Lung (tissue), 12 donors: ENCODE results near the gene SLC35F5. TPM values are rescaled to one million over a fixed set of nuclear protein-coding genes. Genes with fewer than 3 reads are reported as not detected.
"Not testable (repeated sequence)": the region's sequence is repeated elsewhere in the genome, so short reads cannot be mapped to it uniquely, and the experiment has no call there.

Source experiments
- ATAC-seq: fragments of 200-7000 bp; cut with Tn5 transposase; one replicate; pipeline ENCODE4 v1.9.1; 2020; ENCODE audit warnings: moderate number of reproducible peaks; ENCODE audit not compliant: insufficient read depth, low FRiP score
- DNase-seq, 3 donors: peaks; one replicate each; pipeline ENCODE4 v3.0.0-alpha.2; 2013 to 2017
- H3K27ac ChIP-seq, 2 donors: one replicate each; pipeline ENCODE4 v1.5.1; 2013; ENCODE audit warnings: mild to moderate bottlenecking in 2 of 2, moderate library complexity in 2 of 2, control low read depth in 1 of 2, inconsistent platforms in 1 of 2, low read depth in 1 of 2, low read length in 1 of 2
- H3K27me3 ChIP-seq, 3 donors: one replicate each; pipeline ENCODE4 v1.5.1; 2013; ENCODE audit warnings: low read length in 2 of 3; ENCODE audit not compliant: control insufficient read depth in 3 of 3, insufficient read depth in 3 of 3
- H3K36me3 ChIP-seq, 4 donors: one replicate each; pipeline ENCODE4 v1.5.1; 2013; ENCODE audit warnings: low read length in 4 of 4, mild to moderate bottlenecking in 1 of 4, moderate library complexity in 1 of 4; ENCODE audit not compliant: control insufficient read depth in 4 of 4, insufficient read depth in 4 of 4
- H3K4me1 ChIP-seq, 5 donors: one replicate each; pipeline ENCODE4 v1.5.1; 2013; ENCODE audit warnings: low read length in 5 of 5, mild to moderate bottlenecking in 2 of 5, moderate library complexity in 1 of 5; ENCODE audit not compliant: control insufficient read depth in 5 of 5, insufficient read depth in 5 of 5
- H3K4me3 ChIP-seq: one replicate; pipeline ENCODE4 v1.5.1; 2013; ENCODE audit warnings: mild to moderate bottlenecking, control low read depth, moderate library complexity
- H3K9ac ChIP-seq, 2 donors: one replicate each; pipeline ENCODE4 v1.5.1; 2013; ENCODE audit warnings: low read length in 2 of 2, control low read depth in 1 of 2; ENCODE audit not compliant: insufficient read depth in 1 of 2
- H3K9me3 ChIP-seq, 4 donors: one replicate each; pipeline ENCODE4 v1.5.1; 2013; ENCODE audit warnings: low read length in 3 of 4, mild to moderate bottlenecking in 1 of 4, moderate library complexity in 1 of 4; ENCODE audit not compliant: control insufficient read depth in 4 of 4, insufficient read depth in 3 of 4
- CTCF ChIP-seq: IDR thresholded peaks from 2 replicates; pipeline ENCODE4 v1.5.1; 2012; ENCODE audit warnings: mild to moderate bottlenecking; ENCODE audit errors: control extremely low read depth, extremely low read depth
- WGBS, 2 donors: extraction: QIAGEN DNeasy Blood & Tissue Kit; methylation state at CpG; one replicate each; pipeline ENCODE4 v1.1.7; 2013; 5-methylcytosine and 5-hydroxymethylcytosine counted together
- polyA plus RNA-seq, 2 donors: library from polyadenylated mRNA; stranded (reverse); fragments of 200-250 nt; gene quantifications; one replicate each; pipeline ENCODE4 v1.2.1, GENCODE V29; 2013
- total RNA-seq, 2 donors: library from RNA; depleted of rRNA in 1 of 2; stranded (reverse); fragments of >200 nt in 1 of 2; gene quantifications; one replicate each; pipeline ENCODE4 v1.2.1, GENCODE V29; 2014 to 2021
- donor health status: control.
- donor health status: control.
- donor health status: Bipolar disorder and iron deficiency.
- donor health status: healthy.
- donor health status: DM: yes; HTN: yes; CAD: no.

SLC35F5 gene
- total and polyA plus RNA-seq, 4 donors = 17.8 to 216 (median 37.9) TPM

GRCh38 chr2:113705982-113706523 is 50.4 kb downstream of the SLC35F5 start:
- Histone ChIP-seq H3K4me3 (no peak overlapping the region), H3K9me3 (no peaks in the 10 kb centered on the region), H3K9ac (peak overlapping the region in 1 of 2 donors; percentile 33), H3K27me3 (no peaks in the 10 kb centered on the region), H3K36me3 (peaks cover 0 to 4% (median 1%) of the 10 kb centered on the region in 4 donors), H3K27ac (no peak overlapping the region), H3K4me1 (peaks cover 0 to 43% (median 5%) of the 10 kb centered on the region in 5 donors)
- DNase-seq = peak; percentile 14 to 29 (median 28)
- ATAC-seq = no peak
- no peak for TF ChIP-seq CTCF
- 71 to 82% methylated on average over 7 of the region's 7 CpGs for WGBS, 2 donors

DNA sequence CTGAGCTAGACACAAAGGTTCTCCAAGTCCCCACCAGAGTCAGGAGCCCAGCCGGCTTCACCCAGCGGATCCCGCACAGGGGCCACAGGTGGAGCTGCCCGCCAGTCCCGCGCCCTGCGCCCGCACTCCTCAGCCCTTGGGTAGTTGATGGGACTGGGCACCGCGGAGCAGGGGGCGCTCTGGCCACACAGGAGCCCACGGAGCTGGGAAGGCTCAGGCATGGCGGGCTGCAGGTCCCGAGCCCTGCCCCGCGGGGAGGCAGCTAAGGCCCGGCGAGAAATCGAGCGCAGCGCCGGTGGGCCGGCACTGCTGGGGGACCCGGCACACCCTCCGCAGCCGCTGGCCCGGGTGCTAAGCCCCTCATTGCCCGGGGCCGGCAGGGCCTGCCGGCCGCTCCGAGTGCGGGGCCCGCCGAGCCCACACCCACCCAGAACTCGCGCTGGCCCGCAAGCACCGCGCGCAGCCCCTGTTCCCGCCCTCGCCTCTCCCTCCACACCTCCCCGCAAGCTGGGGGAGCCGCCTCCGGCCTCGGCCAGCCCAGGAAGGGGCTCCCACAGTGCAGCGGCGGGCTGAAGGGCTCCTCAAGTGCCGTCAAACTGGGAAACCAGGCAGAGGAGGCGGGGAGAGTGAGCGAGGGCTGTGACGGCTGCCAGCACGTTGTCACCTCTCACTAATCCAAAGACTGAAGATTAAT is 52.0 kb downstream of the SLC35F5 start:
- not testable (repeated sequence) for H3K27ac ChIP-seq, H3K9ac ChIP-seq, H3K36me3 ChIP-seq, H3K27me3 ChIP-seq, DNase-seq, H3K4me3 ChIP-seq, ATAC-seq, H3K9me3 ChIP-seq
- 90 to 94% methylated on average over 43 to 54 of the region's 54 CpGs for WGBS, 2 donors
- peaks cover 0 to 43% (median 5%) of the 10 kb centered on the region in 5 donors for H3K4me1 ChIP-seq

DNA sequence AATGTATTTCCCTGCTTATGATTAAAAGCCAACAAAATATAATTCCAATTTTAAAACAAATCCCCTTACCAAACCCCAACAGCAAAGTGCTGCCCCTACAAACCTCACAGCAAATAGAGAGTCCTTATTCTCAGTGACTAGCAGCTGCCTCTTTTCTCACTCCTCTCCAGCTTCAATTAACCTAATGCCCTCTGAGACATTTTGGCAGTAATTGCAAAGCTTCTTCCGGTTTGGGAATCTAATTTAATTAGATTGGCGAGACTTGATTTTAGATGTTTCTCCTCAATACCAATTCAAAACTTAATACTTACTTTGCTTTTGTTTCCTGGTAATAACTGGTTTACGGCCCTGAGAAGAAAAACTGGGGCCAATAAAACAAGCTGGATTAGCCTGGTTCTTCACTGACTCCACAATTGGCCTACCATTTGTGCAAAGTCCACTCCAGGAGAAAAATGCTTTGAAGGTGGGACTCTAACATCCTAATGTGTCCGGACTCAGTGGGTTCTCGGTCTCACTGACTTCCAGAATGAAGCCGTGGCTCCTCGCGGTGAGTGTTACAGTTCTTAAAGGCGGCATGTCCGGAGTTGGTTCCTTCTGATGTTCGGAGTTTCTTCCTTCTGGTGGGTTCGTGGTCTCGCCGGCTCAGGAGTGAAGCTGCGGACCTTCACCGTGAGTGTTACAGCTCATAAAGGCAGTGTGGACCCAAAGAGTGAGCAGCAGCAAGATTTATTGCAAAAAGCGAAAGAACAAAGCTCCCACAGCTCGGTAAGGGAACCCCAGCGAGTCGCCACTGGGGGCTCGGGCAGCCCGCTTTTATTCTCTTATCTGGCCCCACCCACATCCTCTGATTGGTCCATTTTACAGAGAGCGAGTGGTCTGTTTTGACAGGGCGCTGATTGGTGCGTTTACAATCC is 52.8 kb downstream of the SLC35F5 start:
- Histone ChIP-seq H3K4me3 (no peak overlapping the region), H3K9me3 (no peaks in the 10 kb centered on the region), H3K4me1 (peaks cover 0 to 43% (median 5%) of the 10 kb centered on the region in 5 donors), H3K36me3 (peaks cover 0 to 3% (median 0%) of the 10 kb centered on the region in 4 donors), H3K9ac (no peak overlapping the region), H3K27ac (no peak overlapping the region), H3K27me3 (no peaks in the 10 kb centered on the region)
- ATAC-seq (no peak), DNase-seq (peak; percentile 62 to 93 (median 91))
- TF ChIP-seq CTCF = no peak
- WGBS, 2 donors = 94 to 95% methylated on average over 25 of the region's 25 CpGs
